IMR-90 (cell line): ENCODE results near the gene ADGRG2.

ENCODE experiments used
- FOS ChIP-seq: fragments of 150-350 bp; IDR thresholded peaks from 2 replicates; pipeline ENCODE4 v1.6.1; 2016; ENCODE audit warnings: low read depth, low read length
- TF ChIP-seq, protein P1 (sequence below): conservative IDR thresholded peaks from 2 replicates; pipeline ENCODE4 v1.5.1; 2012; ENCODE audit warnings: mild to moderate bottlenecking, low read depth, low read length, improper control_type of control experiment
- TF ChIP-seq, protein P2 (sequence below): fragments of 150-350 bp; IDR thresholded peaks from 2 replicates; pipeline ENCODE4 v1.6.1; 2017; ENCODE audit warnings: mild to moderate bottlenecking, antibody characterized with exemption, low read length, low read depth

DNA sequence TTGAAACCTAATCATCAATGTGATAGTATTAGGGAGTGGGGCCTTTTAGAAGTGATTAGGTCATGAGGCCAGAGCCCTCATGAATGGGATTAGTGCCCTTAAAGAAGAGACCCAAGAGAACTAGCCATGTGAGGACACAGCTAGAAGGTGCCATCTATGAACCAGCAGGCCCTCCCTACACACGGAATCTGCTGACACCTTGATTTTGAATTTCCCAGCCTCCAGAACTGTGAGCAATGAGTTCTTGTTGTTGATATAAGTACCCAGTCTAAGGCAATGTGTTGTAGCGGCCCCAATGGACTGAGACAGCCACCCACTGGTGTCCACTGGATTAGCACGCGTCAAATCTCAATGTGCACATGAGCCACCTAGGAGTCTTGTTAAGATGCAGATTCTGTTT, 8.4 kb upstream of the ADGRG2 start:
- no peak for TF ChIP-seq FOS
- TF ChIP-seq, protein P1, sequence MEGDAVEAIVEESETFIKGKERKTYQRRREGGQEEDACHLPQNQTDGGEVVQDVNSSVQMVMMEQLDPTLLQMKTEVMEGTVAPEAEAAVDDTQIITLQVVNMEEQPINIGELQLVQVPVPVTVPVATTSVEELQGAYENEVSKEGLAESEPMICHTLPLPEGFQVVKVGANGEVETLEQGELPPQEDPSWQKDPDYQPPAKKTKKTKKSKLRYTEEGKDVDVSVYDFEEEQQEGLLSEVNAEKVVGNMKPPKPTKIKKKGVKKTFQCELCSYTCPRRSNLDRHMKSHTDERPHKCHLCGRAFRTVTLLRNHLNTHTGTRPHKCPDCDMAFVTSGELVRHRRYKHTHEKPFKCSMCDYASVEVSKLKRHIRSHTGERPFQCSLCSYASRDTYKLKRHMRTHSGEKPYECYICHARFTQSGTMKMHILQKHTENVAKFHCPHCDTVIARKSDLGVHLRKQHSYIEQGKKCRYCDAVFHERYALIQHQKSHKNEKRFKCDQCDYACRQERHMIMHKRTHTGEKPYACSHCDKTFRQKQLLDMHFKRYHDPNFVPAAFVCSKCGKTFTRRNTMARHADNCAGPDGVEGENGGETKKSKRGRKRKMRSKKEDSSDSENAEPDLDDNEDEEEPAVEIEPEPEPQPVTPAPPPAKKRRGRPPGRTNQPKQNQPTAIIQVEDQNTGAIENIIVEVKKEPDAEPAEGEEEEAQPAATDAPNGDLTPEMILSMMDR, result no peak
- TF ChIP-seq, protein P2, sequence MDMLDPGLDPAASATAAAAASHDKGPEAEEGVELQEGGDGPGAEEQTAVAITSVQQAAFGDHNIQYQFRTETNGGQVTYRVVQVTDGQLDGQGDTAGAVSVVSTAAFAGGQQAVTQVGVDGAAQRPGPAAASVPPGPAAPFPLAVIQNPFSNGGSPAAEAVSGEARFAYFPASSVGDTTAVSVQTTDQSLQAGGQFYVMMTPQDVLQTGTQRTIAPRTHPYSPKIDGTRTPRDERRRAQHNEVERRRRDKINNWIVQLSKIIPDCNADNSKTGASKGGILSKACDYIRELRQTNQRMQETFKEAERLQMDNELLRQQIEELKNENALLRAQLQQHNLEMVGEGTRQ, result no peak
